Right lobe of liver (tissue), 4 donors: ENCODE data around the gene CAPNS1.

Source experiments
- POLR2A ChIP-seq: fragments of 450-650 bp; IDR thresholded peaks from one replicate; pipeline ENCODE4 v1.6.1; 2017; ENCODE audit warnings: antibody characterized with exemption, mild to moderate bottlenecking
- TF ChIP-seq, protein P1 (sequence below), 4 donors: fragments of 200-600 bp in 3 of 4; fragments of 450-650 bp in 1 of 4; IDR thresholded peaks; one replicate each; pipeline versions ENCODE4 v1.5.1 to v1.8.0; 2016 to 2022; ENCODE audit warnings: antibody characterized with exemption in 4 of 4, mild to moderate bottlenecking in 2 of 4
- donor health status: DM: no; HTN: no; CAD: no.
- donor health status: DM: no; HTN: no; CAD: no.
- donor health status: DM: no; HTN: yes; CAD: no.

GRCh38 chr19:36149673-36150406 lies 10.0 kb downstream of the CAPNS1 start:
- TF ChIP-seq, protein P1, sequence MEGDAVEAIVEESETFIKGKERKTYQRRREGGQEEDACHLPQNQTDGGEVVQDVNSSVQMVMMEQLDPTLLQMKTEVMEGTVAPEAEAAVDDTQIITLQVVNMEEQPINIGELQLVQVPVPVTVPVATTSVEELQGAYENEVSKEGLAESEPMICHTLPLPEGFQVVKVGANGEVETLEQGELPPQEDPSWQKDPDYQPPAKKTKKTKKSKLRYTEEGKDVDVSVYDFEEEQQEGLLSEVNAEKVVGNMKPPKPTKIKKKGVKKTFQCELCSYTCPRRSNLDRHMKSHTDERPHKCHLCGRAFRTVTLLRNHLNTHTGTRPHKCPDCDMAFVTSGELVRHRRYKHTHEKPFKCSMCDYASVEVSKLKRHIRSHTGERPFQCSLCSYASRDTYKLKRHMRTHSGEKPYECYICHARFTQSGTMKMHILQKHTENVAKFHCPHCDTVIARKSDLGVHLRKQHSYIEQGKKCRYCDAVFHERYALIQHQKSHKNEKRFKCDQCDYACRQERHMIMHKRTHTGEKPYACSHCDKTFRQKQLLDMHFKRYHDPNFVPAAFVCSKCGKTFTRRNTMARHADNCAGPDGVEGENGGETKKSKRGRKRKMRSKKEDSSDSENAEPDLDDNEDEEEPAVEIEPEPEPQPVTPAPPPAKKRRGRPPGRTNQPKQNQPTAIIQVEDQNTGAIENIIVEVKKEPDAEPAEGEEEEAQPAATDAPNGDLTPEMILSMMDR (IDR thresholded peaks at IDR 0.05): no peak
- no peak for TF ChIP-seq POLR2A
